Pancreas (tissue), 10 donors: ENCODE data around the gene PLA2G2C. TPM values are rescaled to one million over a fixed set of nuclear protein-coding genes. Genes with fewer than 3 reads are reported as not detected.

Source experiments
- ATAC-seq, 4 donors: fragments of 200-7000 bp; cut with Tn5 transposase; one replicate each; pipeline versions ENCODE4 v1.8.0 to v1.9.1; 2020; ENCODE audit warnings: mild to moderate bottlenecking in 4 of 4, moderate library complexity in 4 of 4
- DNase-seq, 6 donors: peaks; one replicate each; pipeline ENCODE4 v3.0.0-alpha.2; 2020
- FAIRE-seq: peaks from 2 replicates; lab custom pipeline; 2012; peaks lifted over from hg19 to GRCh38; lab: Jason Lieb, UNC
- H3K27ac ChIP-seq, 4 donors: fragments of 200-600 bp; sonication (generic); 1 replicate in 3 of 4; 2 replicates in 1 of 4; pipeline versions ENCODE4 v1.5.0 to v1.8.0; 2020
- H3K27me3 ChIP-seq, 4 donors: fragments of 200-600 bp; one replicate each; pipeline ENCODE4 v1.8.0; 2021
- H3K36me3 ChIP-seq, 3 donors: fragments of 200-600 bp; sonication (generic) in 1 of 3; one replicate each; pipeline versions ENCODE4 v1.5.0 to v1.8.0; 2020 to 2021
- H3K4me1 ChIP-seq, 3 donors: fragments of 200-600 bp; one replicate each; pipeline ENCODE4 v1.8.0; 2021
- H3K4me3 ChIP-seq, 4 donors: fragments of 200-600 bp; sonication (generic) in 2 of 4; one replicate each; pipeline versions ENCODE4 v1.5.0 to v1.8.0; 2020 to 2021
- H3K9me3 ChIP-seq, 4 donors: fragments of 200-600 bp; one replicate each; pipeline ENCODE4 v1.8.0; 2021
- WGBS, 2 donors: extraction: QIAGEN DNeasy Blood & Tissue Kit; methylation state at CpG; one replicate each; pipeline ENCODE4 v1.1.7; 2013; 5-methylcytosine and 5-hydroxymethylcytosine counted together
- intact Hi-C, 3 donors: fragments of 100-400 bp; cut with DNase I; formaldehyde crosslinking; loops; one replicate each; pipeline versions ENCODE4 v1.11.1 to v1.14.2; 2022
- polyA plus RNA-seq, 2 donors: library from polyadenylated mRNA; stranded (reverse); fragments of 200-250 nt; gene quantifications; one replicate each; pipeline ENCODE4 v1.2.3, GENCODE V29; 2013
- total RNA-seq, 6 donors: library from RNA; stranded (reverse); fragmentation: NEBNext Ultra II Directional in 4 of 6; extraction: Animal tissue kit (Norgen Biotek cat#: 25700) in 4 of 6; gene quantifications; one replicate each; pipeline versions ENCODE4 v1.2.1 to v1.2.4, GENCODE V29; 2021 to 2023
- TF ChIP-seq, protein P1 (sequence below), 4 donors: fragments of 200-600 bp; sonication (generic) in 3 of 4; IDR thresholded peaks; one replicate each; pipeline versions ENCODE4 v1.5.0 to v1.8.0; 2021; ENCODE audit warnings: antibody characterized with exemption in 4 of 4
- donor health status: healthy with polysubstance abuse.
- donor health status: DM: no; HTN: no; CAD: no; lungs with moderate emphysema.
- donor health status: DM: no; HTN: no; CAD: no.
- donor health status: control.
- donor health status: control.
- donor health status: Bipolar disorder and iron deficiency.
- donor health status: DM: yes; HTN: yes; CAD: no.
- donor health status: DM: no; HTN: no; CAD: no.
- donor health status: DM: no; HTN: no; CAD: no.
- donor health status: DM: yes; HTN: yes; CAD: no.

PLA2G2C gene
- total and polyA plus RNA-seq, 8 donors, result not detected

DNA sequence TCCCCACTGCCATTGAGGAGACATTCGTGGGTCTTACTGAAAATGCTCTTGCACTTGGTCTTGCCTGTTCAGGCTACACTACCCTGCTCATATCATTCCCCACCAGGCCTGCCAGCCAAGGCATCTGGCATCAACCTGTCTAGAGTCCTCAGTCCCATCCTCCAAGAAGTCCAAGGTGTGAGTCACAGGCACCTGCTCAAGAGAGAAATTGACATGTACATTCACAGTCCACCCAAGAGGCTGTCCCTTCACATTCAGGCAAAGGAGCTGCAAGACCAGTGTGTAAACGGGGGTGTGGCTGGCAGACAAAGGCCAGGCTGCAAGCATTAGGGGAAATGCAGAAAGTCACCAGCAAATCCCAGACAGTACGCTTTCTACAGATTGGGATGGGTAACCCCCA is 13.1 kb upstream of the PLA2G2C start:
- 37 to 41% methylated on average over 3 of the region's 3 CpGs for WGBS, 2 donors
- ATAC-seq, result no peak

DNA sequence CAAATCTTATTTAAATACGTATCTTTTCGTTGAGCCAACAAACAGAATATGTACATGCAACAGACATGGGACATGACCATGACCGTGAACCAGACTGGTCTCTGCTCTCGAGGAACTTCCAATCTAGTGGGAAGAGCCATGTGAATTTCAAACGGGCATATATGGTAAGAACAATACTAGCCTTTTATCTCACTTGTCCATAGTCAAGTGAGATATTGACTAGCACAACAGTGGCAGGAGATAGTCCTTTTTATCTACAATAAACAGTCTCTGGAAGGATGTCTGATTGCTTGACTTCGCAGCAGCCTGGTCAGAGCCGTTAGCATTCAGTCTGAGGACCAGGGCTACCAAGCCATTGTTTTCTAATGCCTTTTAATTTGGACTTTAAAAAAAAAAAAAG is 12.6 kb upstream of the PLA2G2C start:
- Histone ChIP-seq H3K4me3 (no peak overlapping the region), H3K36me3 (no peaks in the 10 kb centered on the region), H3K27ac (no peak overlapping the region), H3K27me3 (no peaks in the 10 kb centered on the region), H3K9me3 (no peaks in the 10 kb centered on the region), H3K4me1 (no peaks in the 10 kb centered on the region)
- ATAC-seq, result no peak
- intact Hi-C loops, result loop anchor here in 1 of 3 donors (5.0 kb wide), 1 partner anchor 277 kb away; the partner anchor contains the start of gene PLA2G2E
- DNase-seq, result no peak
- FAIRE-seq, result no peak
- WGBS, 2 donors, result 34 to 40% methylated on average over 7 of the region's 7 CpGs
- TF ChIP-seq, protein P1, sequence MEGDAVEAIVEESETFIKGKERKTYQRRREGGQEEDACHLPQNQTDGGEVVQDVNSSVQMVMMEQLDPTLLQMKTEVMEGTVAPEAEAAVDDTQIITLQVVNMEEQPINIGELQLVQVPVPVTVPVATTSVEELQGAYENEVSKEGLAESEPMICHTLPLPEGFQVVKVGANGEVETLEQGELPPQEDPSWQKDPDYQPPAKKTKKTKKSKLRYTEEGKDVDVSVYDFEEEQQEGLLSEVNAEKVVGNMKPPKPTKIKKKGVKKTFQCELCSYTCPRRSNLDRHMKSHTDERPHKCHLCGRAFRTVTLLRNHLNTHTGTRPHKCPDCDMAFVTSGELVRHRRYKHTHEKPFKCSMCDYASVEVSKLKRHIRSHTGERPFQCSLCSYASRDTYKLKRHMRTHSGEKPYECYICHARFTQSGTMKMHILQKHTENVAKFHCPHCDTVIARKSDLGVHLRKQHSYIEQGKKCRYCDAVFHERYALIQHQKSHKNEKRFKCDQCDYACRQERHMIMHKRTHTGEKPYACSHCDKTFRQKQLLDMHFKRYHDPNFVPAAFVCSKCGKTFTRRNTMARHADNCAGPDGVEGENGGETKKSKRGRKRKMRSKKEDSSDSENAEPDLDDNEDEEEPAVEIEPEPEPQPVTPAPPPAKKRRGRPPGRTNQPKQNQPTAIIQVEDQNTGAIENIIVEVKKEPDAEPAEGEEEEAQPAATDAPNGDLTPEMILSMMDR (IDR thresholded peaks at IDR 0.05), result no peak

More for the DNA sequence above, 13.1 kb upstream of the PLA2G2C start:
- H3K36me3 ChIP-seq, result no peaks in the 10 kb centered on the region
- TF ChIP-seq, protein P1 (IDR thresholded peaks at IDR 0.05), result no peak
- H3K27me3 ChIP-seq, result no peaks in the 10 kb centered on the region
- intact Hi-C loops, result loop anchor here in 1 of 3 donors (5.0 kb wide), 1 partner anchor 277 kb away; the partner anchor contains the start of gene PLA2G2E
- no peaks in the 10 kb centered on the region for H3K9me3 ChIP-seq
- no peaks in the 10 kb centered on the region for H3K4me1 ChIP-seq
- H3K27ac ChIP-seq, result no peak overlapping the region
- DNase-seq (no peak), FAIRE-seq (no peak)
- H3K4me3 ChIP-seq, result no peak overlapping the region

DNA sequence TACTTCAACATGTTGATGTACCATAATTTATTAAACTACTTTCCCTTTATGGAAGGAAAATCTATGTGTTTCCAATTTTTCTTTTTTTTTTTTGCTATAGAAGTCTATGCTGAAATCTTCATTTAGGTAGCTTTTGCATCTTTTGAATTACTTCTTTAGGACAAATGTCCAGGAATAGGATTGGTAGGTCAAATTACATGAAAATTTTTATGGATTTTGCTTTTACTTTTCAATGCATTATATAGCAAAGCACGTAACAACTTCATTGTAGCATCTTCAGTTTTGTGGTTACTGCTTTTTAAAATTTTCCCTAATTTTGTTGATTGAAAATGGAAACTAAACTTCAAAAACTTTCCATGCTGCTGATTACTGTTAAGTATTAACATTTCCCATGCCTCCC is 12.0 kb upstream of the PLA2G2C start:
- DNase-seq (no peak), ATAC-seq (no peak), FAIRE-seq (no peak)
- Histone ChIP-seq H3K27ac (no peak overlapping the region), H3K9me3 (no peaks in the 10 kb centered on the region), H3K27me3 (no peaks in the 10 kb centered on the region), H3K36me3 (no peaks in the 10 kb centered on the region), H3K4me3 (no peak overlapping the region), H3K4me1 (no peaks in the 10 kb centered on the region)
- WGBS, 2 donors, result 40 to 67% methylated on average over 1 of the region's 1 CpG
- TF ChIP-seq, protein P1 (IDR thresholded peaks at IDR 0.05), result no peak
- intact Hi-C loops, result loop anchor here in 1 of 3 donors (5.0 kb wide), 1 partner anchor 276 kb away; the partner anchor contains the start of gene PLA2G2E

DNA sequence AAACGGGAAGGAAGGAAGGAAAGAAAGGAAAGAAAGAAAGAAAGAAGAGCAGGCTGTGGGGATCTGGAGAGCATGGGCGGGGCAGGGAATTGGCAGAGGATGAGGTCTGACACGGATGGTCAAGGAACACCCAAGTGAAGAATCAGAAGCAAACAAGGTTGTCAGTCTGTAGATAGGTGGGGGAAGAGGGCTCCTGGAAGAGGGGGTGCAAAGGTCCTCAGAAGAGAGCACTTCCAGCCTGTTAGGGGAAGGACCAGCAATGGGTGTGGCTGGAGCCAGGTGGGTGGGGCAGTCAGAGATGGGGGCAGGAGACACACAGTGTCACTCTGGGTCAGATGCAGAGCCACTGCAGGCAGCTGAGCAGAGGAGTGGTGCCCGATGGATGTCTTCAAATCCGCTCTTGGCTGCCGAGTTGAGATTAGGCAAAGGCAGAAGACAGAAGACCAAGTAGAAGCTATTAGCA is 11.0 kb upstream of the PLA2G2C start:
- TF ChIP-seq, protein P1 (IDR thresholded peaks at IDR 0.05), result no peak
- Histone ChIP-seq H3K9me3 (no peaks in the 10 kb centered on the region), H3K36me3 (no peaks in the 10 kb centered on the region), H3K27me3 (no peaks in the 10 kb centered on the region), H3K4me3 (no peak overlapping the region), H3K27ac (no peak overlapping the region), H3K4me1 (no peaks in the 10 kb centered on the region)
- WGBS, 2 donors, result 51 to 57% methylated on average over 6 of the region's 6 CpGs
- ATAC-seq, result no peak
- no peak for DNase-seq
- no peak for FAIRE-seq
- intact Hi-C loops, result loop anchor here in 1 of 3 donors (5.0 kb wide), 1 partner anchor 275 kb away; the partner anchor contains the start of gene PLA2G2E

DNA sequence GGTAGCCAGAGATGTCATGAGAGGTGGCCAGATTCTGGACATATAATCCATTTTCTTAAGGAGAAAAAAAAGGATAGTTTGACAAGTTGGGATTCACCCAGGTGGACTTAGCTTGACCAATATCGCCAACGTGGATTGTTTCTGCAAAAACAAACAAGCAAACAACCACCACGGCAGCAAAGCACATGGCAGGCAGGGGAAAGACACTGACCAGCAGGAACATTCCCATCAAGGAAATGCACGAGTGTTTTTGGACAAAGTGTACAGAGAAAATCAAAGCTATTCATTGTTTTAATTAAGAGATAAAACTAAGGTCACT is 9.1 kb upstream of the PLA2G2C start:
- TF ChIP-seq, protein P1 (IDR thresholded peaks at IDR 0.05), result no peak
- intact Hi-C loops, result loop anchor here in 1 of 3 donors (5.0 kb wide), 1 partner anchor 273 kb away; the partner anchor contains the start of gene PLA2G2E
- Histone ChIP-seq H3K27me3 (no peaks in the 10 kb centered on the region), H3K4me3 (no peak overlapping the region), H3K9me3 (no peaks in the 10 kb centered on the region), H3K27ac (no peak overlapping the region), H3K4me1 (no peaks in the 10 kb centered on the region), H3K36me3 (no peaks in the 10 kb centered on the region)
- DNase-seq (no peak), FAIRE-seq (no peak), ATAC-seq (no peak)
- 48 to 52% methylated on average over 4 of the region's 4 CpGs for WGBS, 2 donors
